Transverse colon (tissue), 3 donors: ENCODE measurements around the gene KRTAP5-9.

Experiments used
- CTCF ChIP-seq, 5 experiments: fragments of 200-600 bp in 3 of 5; fragments of 450-650 bp in 2 of 5; sonication (generic) in 3 of 5; IDR thresholded peaks; 1 replicate in 2 of 5; 2 replicates in 3 of 5; pipeline ENCODE4 v1.5.1; 2016 to 2017; ENCODE audit warnings: antibody characterized with exemption in 5 of 5, inconsistent platforms in 3 of 5, mild to moderate bottlenecking in 2 of 5, moderate library complexity in 1 of 5
- EP300 ChIP-seq: sonication (generic); formaldehyde crosslinking; IDR thresholded peaks from one replicate; pipeline ENCODE4 v1.6.1; 2017; ENCODE audit warnings: antibody characterized with exemption, low read depth
- POLR2A ChIP-seq: fragments of 450-650 bp; IDR thresholded peaks from one replicate; pipeline ENCODE4 v1.6.1; 2016; ENCODE audit warnings: antibody characterized with exemption, mild to moderate bottlenecking, moderate library complexity

GRCh38 chr11:71499546-71499945 is 48.7 kb upstream of the KRTAP5-9 start:
- no peak for TF ChIP-seq CTCF (IDR thresholded peaks at IDR 0.05)
- TF ChIP-seq POLR2A, result no peak
- no peak for TF ChIP-seq EP300
